ENCODE data around the gene RBPJ.

The RBPJ gene

GRCh38 chr4:26464420-26465095, 143.7 kb downstream of the RBPJ start:
- DNase-seq = no peak

DNA sequence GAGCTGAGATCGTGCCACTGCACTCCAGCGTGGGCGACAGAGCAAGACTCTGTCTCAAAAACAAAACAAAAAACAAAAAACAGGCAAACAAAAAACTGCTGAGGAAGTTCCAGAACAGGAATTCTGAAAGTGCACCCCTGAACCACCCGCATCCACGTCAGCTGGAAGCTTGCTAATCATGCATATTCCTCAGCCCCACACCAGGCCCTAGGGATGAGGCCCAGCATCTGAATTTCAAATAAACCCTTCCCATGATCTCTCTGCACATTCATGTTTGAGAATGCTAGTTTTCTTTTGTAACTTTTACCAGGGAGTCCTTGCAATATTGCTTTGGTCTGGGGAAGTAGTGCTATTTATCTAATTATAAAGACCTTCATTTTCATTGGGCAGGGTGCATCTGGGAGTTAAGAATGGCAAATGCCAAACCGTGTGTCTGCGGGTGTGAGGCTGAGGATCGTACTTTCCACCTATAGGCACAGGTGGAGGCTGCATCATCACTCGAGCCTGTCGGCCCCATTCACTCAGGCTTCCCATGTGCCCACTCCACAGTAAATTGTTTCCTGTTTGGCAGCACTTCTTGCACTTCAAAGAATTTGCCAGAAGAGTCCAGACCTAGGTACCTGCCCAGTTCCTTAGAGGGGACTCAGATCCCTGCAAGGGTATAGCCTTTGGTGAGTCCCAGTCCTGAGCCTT, 145.9 kb downstream of the RBPJ start:
- DNase-seq = no peak

GRCh38 chr4:26467724-26468123, 146.9 kb downstream of the RBPJ start:
- DNase-seq = no peak

DNA sequence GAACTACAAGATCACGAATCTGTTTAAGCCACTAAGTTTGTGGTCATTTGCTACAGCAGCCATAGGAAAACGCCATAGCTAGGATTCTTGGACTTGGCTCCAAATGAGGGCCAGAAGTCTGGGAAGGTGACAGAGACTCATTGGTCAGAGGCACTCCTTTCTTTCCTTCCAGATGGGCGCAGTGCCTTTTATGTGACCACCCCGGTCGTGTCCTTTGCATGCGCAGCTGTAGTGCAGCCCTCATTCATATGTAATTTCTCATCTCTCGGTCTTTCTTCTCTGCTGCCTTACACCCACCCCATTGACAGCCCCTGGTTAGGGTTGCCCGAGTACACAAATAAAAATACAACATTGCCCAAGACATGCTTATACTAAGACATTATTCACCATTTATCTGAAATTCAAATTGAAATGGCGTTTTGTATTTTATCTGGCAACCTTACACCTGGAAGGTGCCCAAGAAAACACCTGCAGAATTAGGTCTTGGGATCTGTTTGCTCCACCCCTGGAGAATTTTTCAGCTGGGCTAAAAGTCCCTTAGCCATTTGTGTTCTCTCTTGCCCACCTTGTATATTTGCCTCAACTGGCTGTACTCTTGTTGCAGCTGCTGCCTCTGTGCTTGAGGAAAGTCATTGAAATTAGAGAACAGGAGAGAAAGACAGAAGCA, 147.6 kb downstream of the RBPJ start:
- DNase-seq = no peak

DNA sequence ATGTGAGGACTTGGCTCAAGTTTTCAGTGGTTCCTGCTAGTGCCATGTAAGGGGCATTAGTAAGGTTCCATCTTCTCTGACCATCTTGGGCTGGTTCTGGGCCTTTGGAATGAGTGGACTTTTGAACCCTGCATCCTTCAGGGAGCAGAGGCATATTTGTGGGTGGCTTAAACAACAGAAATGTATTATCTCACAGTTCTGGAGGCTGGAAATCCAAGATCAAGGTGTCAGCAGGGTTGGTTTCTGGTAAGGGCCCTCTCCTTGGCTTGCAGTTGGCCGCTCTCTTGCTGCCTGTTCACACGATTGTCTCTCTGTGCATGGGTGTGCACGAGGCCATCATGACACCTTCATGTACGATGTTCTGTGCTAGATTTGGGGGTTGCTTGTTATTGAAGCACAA, 148.2 kb downstream of the RBPJ start:
- no peak for DNase-seq

DNA sequence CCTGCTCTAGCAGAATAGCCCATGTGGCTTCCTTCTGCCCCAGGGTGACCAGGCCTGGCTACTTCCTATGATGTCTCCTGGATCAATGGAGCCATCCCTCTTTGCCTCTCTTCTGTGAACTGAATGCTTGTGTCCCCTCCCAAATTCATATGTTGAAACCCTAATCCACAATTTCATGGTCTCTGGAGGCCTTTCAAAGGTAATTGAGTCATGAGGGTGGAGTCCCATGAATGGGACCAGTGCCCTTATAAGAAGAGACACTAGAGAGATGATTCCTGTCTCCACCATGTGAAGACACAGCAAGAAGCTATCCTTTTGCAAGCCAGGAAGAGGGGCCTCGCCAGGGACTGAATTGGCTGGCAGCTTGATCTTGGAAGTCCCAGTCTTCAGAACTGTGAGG, 151.1 kb downstream of the RBPJ start:
- no peak for DNase-seq

- DNase-seq = no peak
Observed at GRCh38 chr4:26473893-26474292, 153.1 kb downstream of the RBPJ start.

- no peak for DNase-seq
Observed at GRCh38 chr4:26474551-26474950, 153.7 kb downstream of the RBPJ start.

GRCh38 chr4:26475716-26476115, 154.9 kb downstream of the RBPJ start:
- DNase-seq = no peak

- DNase-seq = no peak
Observed at GRCh38 chr4:26476545-26476944, 155.7 kb downstream of the RBPJ start.

GRCh38 chr4:26478330-26478729, 157.5 kb downstream of the RBPJ start:
- DNase-seq = no peak

DNA sequence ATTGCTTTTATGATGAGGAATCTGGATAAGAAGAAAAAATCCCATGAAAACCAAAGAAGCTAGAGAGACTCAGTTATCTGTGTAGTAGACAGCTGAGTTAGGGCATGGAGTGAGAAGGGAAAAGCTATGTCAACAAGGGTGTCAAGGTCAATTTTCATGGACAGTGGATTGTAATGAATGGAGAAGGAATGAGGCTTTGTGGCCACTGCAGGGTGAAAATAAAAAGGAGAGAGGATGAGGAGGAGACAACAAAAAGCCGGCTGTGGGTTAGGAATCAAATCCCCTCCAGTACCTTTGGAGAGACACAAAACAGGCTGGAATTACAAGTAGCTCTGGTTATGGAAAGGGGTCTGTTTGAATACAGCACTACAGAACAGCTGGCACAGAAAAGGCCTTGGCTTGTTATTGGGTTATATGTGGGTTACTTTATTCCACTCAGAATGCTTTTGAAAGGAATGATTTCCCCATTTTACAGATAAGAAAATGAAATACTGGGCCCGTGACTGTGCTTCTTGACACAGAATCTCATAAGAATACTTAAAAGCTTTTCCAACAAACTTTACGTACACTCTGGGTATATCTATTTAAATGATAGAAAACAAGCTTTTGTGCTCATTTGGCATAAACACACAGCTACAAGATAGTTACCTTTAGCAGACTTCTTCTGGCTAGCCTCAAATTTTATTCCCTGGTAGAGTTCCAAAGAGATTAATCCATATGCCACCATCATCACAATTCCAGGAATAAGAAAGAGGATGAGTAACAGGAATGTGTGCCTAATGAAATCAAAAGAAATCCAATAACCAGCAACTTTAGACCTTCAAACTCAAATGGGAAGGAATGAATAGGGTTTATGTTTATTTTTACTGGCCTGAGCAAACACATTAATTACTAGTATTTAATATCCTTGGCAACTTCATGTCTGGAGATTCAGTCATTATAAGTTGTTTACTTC, 162.0 kb downstream of the RBPJ start:
- DNase-seq = no peak

DNA sequence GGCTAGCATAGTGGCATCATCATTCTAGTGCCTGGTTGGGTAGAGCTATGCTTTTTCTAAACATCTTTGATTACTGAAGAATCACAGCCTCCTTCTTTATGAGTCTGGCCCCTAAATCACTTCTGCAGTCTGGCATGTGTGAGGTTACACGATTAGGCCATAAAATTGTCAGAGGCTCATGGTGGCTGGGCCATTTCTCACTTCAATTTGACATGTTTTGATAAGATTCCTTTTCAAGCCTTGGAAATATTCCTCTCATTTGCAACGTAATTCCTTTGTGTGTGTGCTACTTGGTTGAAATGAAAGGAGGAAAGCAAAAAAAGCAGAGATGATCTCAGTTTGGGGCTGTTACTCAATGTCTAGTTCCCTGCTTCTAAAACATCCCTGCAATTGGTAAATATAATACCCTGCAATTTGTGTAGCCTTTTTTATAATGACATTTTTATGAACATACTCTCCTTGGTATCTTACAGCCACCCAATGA, 163.3 kb downstream of the RBPJ start:
- no peak for DNase-seq

- no peak for DNase-seq
Observed at GRCh38 chr4:26484516-26484915, 163.7 kb downstream of the RBPJ start.

All from activated CD4-positive, alpha-beta T cell treated with anti-CD3 and anti-CD28 coated beads, Interleukin-10, Interleukin-2, amounts not matched to agents 100 ng/mL and 50 ng/mL, durations not matched to agents 16 hours and 8 hours (primary cell).